SK-MEL-5 (cell line): ENCODE results near the gene SHISA2. TPM values are rescaled to one million over a fixed set of nuclear protein-coding genes. Genes with fewer than 3 reads are reported as not detected.

Source experiments
- DNase-seq: peaks from one replicate; pipeline ENCODE4 v3.0.0-alpha.2; 2016; ENCODE audit warnings: low read depth, low spot score
- in situ Hi-C: cut with HindIII; loops from 2 replicates; pipeline ENCODE4 v1.10.0; 2016; ENCODE audit warnings: low sequenced_read_pairs, high pct_unique_total_duplicates, low pct_unique_long_range_greater_than_20kb
- total RNA-seq: library from RNA; depleted of rRNA; stranded (reverse); fragments of >200 nt; shearing (Covaris generic); gene quantifications from 2 replicates; pipeline ENCODE4 v1.2.3, GENCODE V29; 2014; rRNA removed

SHISA2 gene
- total RNA-seq, 1 experiment from 2014 or later: 51.3 TPM

DNA sequence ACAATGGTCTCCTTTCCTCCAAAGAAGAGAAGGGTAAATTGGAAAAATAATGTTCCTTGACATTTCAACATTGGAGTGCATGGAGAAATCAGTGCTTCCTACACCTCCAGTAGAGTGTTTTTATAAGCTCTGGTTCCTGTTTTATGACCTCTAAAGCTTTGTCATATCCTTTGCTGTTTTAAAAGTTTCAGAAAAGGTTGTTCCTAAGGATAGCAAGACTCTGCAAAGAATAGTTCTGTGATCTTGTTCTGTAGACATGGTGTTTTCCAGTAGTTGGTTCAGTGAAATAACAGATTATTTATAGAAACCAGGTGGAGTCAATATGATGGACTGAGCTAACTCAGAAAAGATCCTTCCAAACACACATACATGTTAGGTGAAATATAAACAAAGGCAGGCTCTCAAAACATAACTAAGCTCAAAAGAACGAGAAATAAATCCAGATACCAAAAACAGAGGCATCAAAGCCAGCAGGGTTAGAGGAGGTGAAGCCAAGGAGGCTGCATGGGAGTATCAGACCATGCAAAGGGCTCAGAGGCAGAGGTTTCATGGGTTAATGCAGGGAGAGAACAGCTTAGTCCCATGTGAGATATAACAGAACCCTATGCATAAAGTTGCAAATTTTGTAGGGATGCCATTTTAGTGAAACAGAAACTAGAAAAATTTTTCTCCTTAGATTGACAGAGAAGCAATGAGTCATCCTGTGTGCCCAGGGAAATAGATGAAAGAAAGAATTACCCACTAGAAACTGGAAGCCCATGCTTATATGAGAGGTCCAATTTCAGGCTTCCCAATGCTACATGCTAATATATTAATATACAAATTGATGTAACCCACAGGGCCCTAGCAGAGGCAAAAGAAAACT is 44.3 kb downstream of the SHISA2 start:
- DNase-seq: no peak

More for the DNA sequence above, 44.3 kb downstream of the SHISA2 start:
- in situ Hi-C loops: no loop called here

Other genes with a start within 250 kb of the SHISA2 start
- 52.0 and 55.1 TPM in 2 replicates for gene RNF6, start 170.3 kb upstream of the SHISA2 start, total RNA-seq
- 24.6 and 27.4 TPM in 2 replicates for gene CDK8, start 202.1 kb upstream of the SHISA2 start, total RNA-seq